Liver (tissue), 9 donors: ENCODE results near the gene LILRB3. TPM values are rescaled to one million over a fixed set of nuclear protein-coding genes. Genes with fewer than 3 reads are reported as not detected.

ENCODE experiments used
- DNase-seq: peaks from one replicate; pipeline ENCODE4 v3.0.0-alpha.2; 2017; ENCODE audit warnings: low spot score
- H3K27ac ChIP-seq, 2 donors: one replicate each; pipeline ENCODE4 v1.7.0; 2013; ENCODE audit warnings: inconsistent platforms in 2 of 2, low read length in 2 of 2, control low read depth in 1 of 2, low read depth in 1 of 2, mild to moderate bottlenecking in 1 of 2
- H3K27me3 ChIP-seq, 4 donors: one replicate each; pipeline versions ENCODE4 v1.6.1 to v1.7.0; 2013; ENCODE audit warnings: low read length in 3 of 4, inconsistent platforms in 1 of 4, mild to moderate bottlenecking in 1 of 4, moderate library complexity in 1 of 4; ENCODE audit not compliant: control insufficient read depth in 4 of 4, insufficient read depth in 4 of 4
- H3K36me3 ChIP-seq, 4 donors: one replicate each; pipeline versions ENCODE4 v1.6.1 to v1.7.0; 2013; ENCODE audit warnings: low read length in 3 of 4, mild to moderate bottlenecking in 3 of 4, low read depth in 1 of 4, moderate library complexity in 1 of 4; ENCODE audit not compliant: control insufficient read depth in 4 of 4, insufficient read depth in 3 of 4
- H3K4me1 ChIP-seq, 4 donors: one replicate each; pipeline versions ENCODE4 v1.6.1 to v1.7.0; 2013; ENCODE audit warnings: low read length in 3 of 4, mild to moderate bottlenecking in 3 of 4, moderate library complexity in 1 of 4; ENCODE audit not compliant: control insufficient read depth in 4 of 4, insufficient read depth in 4 of 4
- H3K4me3 ChIP-seq, 3 donors: one replicate each; pipeline versions ENCODE4 v1.6.1 to v1.7.0; 2013; ENCODE audit warnings: low read length in 3 of 3, control low read depth in 1 of 3, low read depth in 1 of 3, mild to moderate bottlenecking in 1 of 3
- H3K9ac ChIP-seq, 2 donors: one replicate each; pipeline ENCODE4 v1.7.0; 2013; ENCODE audit warnings: low read length in 2 of 2, mild to moderate bottlenecking in 2 of 2, moderate library complexity in 2 of 2, control low read depth in 1 of 2, low read depth in 1 of 2
- H3K9me3 ChIP-seq, 4 donors: one replicate each; pipeline versions ENCODE4 v1.6.1 to v1.7.0; 2013; ENCODE audit warnings: low read length in 3 of 4; ENCODE audit not compliant: control insufficient read depth in 4 of 4
- ATF3 ChIP-seq: IDR thresholded peaks from 2 replicates; pipeline ENCODE4 v1.6.1; 2016; ENCODE audit warnings: antibody characterized with exemption
- CTCF ChIP-seq: fragments of 150-350 bp; IDR thresholded peaks from 2 replicates; pipeline ENCODE4 v1.5.1; 2017; ENCODE audit warnings: improper control_type of control experiment, low read depth, low read length; ENCODE audit not compliant: missing input control
- EGR1 ChIP-seq, 2 donors: IDR thresholded peaks; 2 replicates each; pipeline ENCODE4 v1.6.1; 2016 to 2018; ENCODE audit warnings: antibody characterized with exemption in 2 of 2, low read depth in 2 of 2
- FOXA1 ChIP-seq: IDR thresholded peaks from 2 replicates; pipeline ENCODE4 v1.6.1; 2016; ENCODE audit warnings: antibody characterized with exemption
- FOXA2 ChIP-seq: IDR thresholded peaks from 2 replicates; pipeline ENCODE4 v1.6.1; 2016; ENCODE audit warnings: antibody characterized with exemption
- GABPA ChIP-seq, 2 donors: IDR thresholded peaks in 1 of 2; conservative IDR thresholded peaks in 1 of 2; 2 replicates each; pipeline ENCODE4 v1.6.1; 2016; ENCODE audit warnings: antibody characterized with exemption in 2 of 2, mild to moderate bottlenecking in 1 of 2, moderate library complexity in 1 of 2
- HNF4A ChIP-seq, 2 donors: conservative IDR thresholded peaks; 2 replicates each; pipeline ENCODE4 v1.6.1; 2016; ENCODE audit warnings: antibody characterized with exemption in 2 of 2, mild to moderate bottlenecking in 2 of 2
- HNF4G ChIP-seq: IDR thresholded peaks from 2 replicates; pipeline ENCODE4 v1.6.1; 2016; ENCODE audit warnings: antibody characterized with exemption
- JUND ChIP-seq, 2 donors: IDR thresholded peaks; 2 replicates each; pipeline ENCODE4 v1.6.1; 2016; ENCODE audit warnings: antibody characterized with exemption in 2 of 2
- NR2F2 ChIP-seq: IDR thresholded peaks from 2 replicates; pipeline ENCODE4 v1.6.1; 2016; ENCODE audit warnings: antibody characterized with exemption
- RAD21 ChIP-seq, 2 donors: IDR thresholded peaks; 2 replicates each; pipeline ENCODE4 v1.6.1; 2016; ENCODE audit warnings: antibody characterized with exemption in 2 of 2, mild to moderate bottlenecking in 2 of 2
- RXRA ChIP-seq, 2 donors: IDR thresholded peaks; 2 replicates each; pipeline ENCODE4 v1.6.1; 2017 to 2018; ENCODE audit warnings: antibody characterized with exemption in 2 of 2, mild to moderate bottlenecking in 1 of 2
- SP1 ChIP-seq: IDR thresholded peaks from 2 replicates; pipeline ENCODE4 v1.6.1; 2018; ENCODE audit warnings: antibody characterized with exemption, mild to moderate bottlenecking
- TAF1 ChIP-seq: conservative IDR thresholded peaks from 2 replicates; pipeline ENCODE4 v1.6.1; 2016; ENCODE audit warnings: antibody characterized with exemption, mild to moderate bottlenecking
- YY1 ChIP-seq: IDR thresholded peaks from 2 replicates; pipeline ENCODE4 v1.6.1; 2016; ENCODE audit warnings: antibody characterized with exemption, mild to moderate bottlenecking
- WGBS: extraction: QIAGEN DNeasy Blood & Tissue Kit; methylation state at CpG from one replicate; pipeline ENCODE4 v1.1.7; 2013; 5-methylcytosine and 5-hydroxymethylcytosine counted together
- polyA plus RNA-seq, 2 donors: library from polyadenylated mRNA; stranded (reverse) in 1 of 2; unstranded in 1 of 2; fragments of 200-250 nt in 1 of 2; fragments of >200 nt in 1 of 2; fragmentation: Nextera tagmentation in 1 of 2; extraction: Ambion mirVana in 1 of 2; gene quantifications; one replicate each; pipeline versions ENCODE4 v1.2.1 to v1.2.3, GENCODE V29; 2013 to 2015
- total RNA-seq, 2 donors: library from RNA; depleted of rRNA; stranded (reverse); fragments of >200 nt; gene quantifications; one replicate each; pipeline ENCODE4 v1.2.3, GENCODE V29; 2014
- TF ChIP-seq, protein P1 (sequence below): IDR thresholded peaks from 2 replicates; pipeline ENCODE4 v1.6.1; 2016; ENCODE audit warnings: antibody characterized with exemption
- TF ChIP-seq, protein P2 (sequence below): IDR thresholded peaks from 2 replicates; pipeline ENCODE4 v1.6.1; 2016; ENCODE audit warnings: antibody characterized with exemption, mild to moderate bottlenecking
- TF ChIP-seq, protein P3 (sequence below): IDR thresholded peaks from 2 replicates; pipeline ENCODE4 v1.6.1; 2016; ENCODE audit warnings: antibody characterized with exemption
- donor health status: healthy.
- donor health status: healthy.
- donor health status: healthy.
- donor health status: healthy.
- donor health status: healthy.

The LILRB3 gene
- total and polyA plus RNA-seq, 4 donors = 2.2 to 10.5 (median 3.3) TPM

- TF ChIP-seq YY1 = no peak
- TF ChIP-seq FOXA1 = no peak
- TF ChIP-seq ATF3 = no peak
- 57% methylated on average over 24 of the region's 24 CpGs for WGBS
- Histone ChIP-seq H3K27me3 (no peaks in the 10 kb centered on the region), H3K9ac (peak overlapping the region; percentile 40 to 52), H3K4me3 (no peak overlapping the region), H3K36me3 (peaks cover 16 to 31% (median 25%) of the 10 kb centered on the region in 4 donors), H3K27ac (peak overlapping the region; percentile 88 to 94), H3K9me3 (no peaks in the 10 kb centered on the region), H3K4me1 (peaks cover 31 to 73% (median 61%) of the 10 kb centered on the region in 4 donors)
- no peak for DNase-seq
Measured at GRCh38 chr19:54209058-54209810, 13.6 kb downstream of the LILRB3 start.

- no peak for DNase-seq
- Histone ChIP-seq H3K27me3 (no peaks in the 10 kb centered on the region), H3K9me3 (no peaks in the 10 kb centered on the region), H3K9ac (peak overlapping the region; percentile 9 to 11), H3K4me1 (peaks cover 31 to 78% (median 66%) of the 10 kb centered on the region in 4 donors), H3K27ac (peak overlapping the region; percentile 88 to 94), H3K4me3 (no peak overlapping the region), H3K36me3 (peaks cover 19 to 35% (median 26%) of the 10 kb centered on the region in 4 donors)
- TF ChIP-seq, protein P1, sequence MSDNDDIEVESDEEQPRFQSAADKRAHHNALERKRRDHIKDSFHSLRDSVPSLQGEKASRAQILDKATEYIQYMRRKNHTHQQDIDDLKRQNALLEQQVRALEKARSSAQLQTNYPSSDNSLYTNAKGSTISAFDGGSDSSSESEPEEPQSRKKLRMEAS = no peak
- no peak for TF ChIP-seq SP1
- TF ChIP-seq JUND (IDR thresholded peaks at IDR 0.05) = no peak
- no peak for TF ChIP-seq FOXA2
- no peak for TF ChIP-seq ATF3
- TF ChIP-seq RAD21 (IDR thresholded peaks at IDR 0.05) = no peak
- TF ChIP-seq NR2F2 = no peak
- TF ChIP-seq RXRA (IDR thresholded peaks at IDR 0.05) = no peak
- no peak for TF ChIP-seq CTCF
- TF ChIP-seq HNF4G = no peak
- no peak for TF ChIP-seq FOXA1
- TF ChIP-seq TAF1 = no peak
- no peak for TF ChIP-seq HNF4A (conservative IDR thresholded peaks at IDR 0.05)
- no peak for TF ChIP-seq YY1
- TF ChIP-seq, protein P2, sequence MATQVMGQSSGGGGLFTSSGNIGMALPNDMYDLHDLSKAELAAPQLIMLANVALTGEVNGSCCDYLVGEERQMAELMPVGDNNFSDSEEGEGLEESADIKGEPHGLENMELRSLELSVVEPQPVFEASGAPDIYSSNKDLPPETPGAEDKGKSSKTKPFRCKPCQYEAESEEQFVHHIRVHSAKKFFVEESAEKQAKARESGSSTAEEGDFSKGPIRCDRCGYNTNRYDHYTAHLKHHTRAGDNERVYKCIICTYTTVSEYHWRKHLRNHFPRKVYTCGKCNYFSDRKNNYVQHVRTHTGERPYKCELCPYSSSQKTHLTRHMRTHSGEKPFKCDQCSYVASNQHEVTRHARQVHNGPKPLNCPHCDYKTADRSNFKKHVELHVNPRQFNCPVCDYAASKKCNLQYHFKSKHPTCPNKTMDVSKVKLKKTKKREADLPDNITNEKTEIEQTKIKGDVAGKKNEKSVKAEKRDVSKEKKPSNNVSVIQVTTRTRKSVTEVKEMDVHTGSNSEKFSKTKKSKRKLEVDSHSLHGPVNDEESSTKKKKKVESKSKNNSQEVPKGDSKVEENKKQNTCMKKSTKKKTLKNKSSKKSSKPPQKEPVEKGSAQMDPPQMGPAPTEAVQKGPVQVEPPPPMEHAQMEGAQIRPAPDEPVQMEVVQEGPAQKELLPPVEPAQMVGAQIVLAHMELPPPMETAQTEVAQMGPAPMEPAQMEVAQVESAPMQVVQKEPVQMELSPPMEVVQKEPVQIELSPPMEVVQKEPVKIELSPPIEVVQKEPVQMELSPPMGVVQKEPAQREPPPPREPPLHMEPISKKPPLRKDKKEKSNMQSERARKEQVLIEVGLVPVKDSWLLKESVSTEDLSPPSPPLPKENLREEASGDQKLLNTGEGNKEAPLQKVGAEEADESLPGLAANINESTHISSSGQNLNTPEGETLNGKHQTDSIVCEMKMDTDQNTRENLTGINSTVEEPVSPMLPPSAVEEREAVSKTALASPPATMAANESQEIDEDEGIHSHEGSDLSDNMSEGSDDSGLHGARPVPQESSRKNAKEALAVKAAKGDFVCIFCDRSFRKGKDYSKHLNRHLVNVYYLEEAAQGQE = no peak
- TF ChIP-seq, protein P3, sequence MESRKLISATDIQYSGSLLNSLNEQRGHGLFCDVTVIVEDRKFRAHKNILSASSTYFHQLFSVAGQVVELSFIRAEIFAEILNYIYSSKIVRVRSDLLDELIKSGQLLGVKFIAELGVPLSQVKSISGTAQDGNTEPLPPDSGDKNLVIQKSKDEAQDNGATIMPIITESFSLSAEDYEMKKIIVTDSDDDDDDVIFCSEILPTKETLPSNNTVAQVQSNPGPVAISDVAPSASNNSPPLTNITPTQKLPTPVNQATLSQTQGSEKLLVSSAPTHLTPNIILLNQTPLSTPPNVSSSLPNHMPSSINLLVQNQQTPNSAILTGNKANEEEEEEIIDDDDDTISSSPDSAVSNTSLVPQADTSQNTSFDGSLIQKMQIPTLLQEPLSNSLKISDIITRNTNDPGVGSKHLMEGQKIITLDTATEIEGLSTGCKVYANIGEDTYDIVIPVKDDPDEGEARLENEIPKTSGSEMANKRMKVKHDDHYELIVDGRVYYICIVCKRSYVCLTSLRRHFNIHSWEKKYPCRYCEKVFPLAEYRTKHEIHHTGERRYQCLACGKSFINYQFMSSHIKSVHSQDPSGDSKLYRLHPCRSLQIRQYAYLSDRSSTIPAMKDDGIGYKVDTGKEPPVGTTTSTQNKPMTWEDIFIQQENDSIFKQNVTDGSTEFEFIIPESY = no peak
- no peak for TF ChIP-seq GABPA (IDR thresholded peaks at IDR 0.05 in 1 of 2, conservative IDR thresholded peaks at IDR 0.05 in 1 of 2)
- TF ChIP-seq EGR1 (IDR thresholded peaks at IDR 0.05; ENCODE audit: low read depth in 2 of 2) = no peak
- WGBS = 85% methylated on average over 8 of the region's 8 CpGs
Measured at GRCh38 chr19:54208784-54209057, 14.1 kb downstream of the LILRB3 start.
